AG09319 (cell line): Measurements from ENCODE around the gene MED19.

ENCODE experiments used
- DNase-seq: peaks from one replicate; pipeline ENCODE4 v3.0.0-alpha.2; 2010; ENCODE audit warnings: low read depth; ENCODE audit errors: extremely low read depth
- CTCF ChIP-seq: IDR thresholded peaks from 2 replicates; pipeline ENCODE4 v1.5.1; 2011; ENCODE audit warnings: low read depth, mild to moderate bottlenecking, inconsistent platforms, low read length, moderate library complexity

Gene MED19

GRCh38 chr11:57745206-57745605 is 33.2 kb upstream of the MED19 start:
- no peak for TF ChIP-seq CTCF
- no peak for DNase-seq

- DNase-seq = no peak
- no peak for TF ChIP-seq CTCF
Observed at GRCh38 chr11:57744357-57744756, 32.3 kb upstream of the MED19 start.

- no peak for DNase-seq
- TF ChIP-seq CTCF = no peak
Observed at GRCh38 chr11:57742087-57742452, 30.1 kb upstream of the MED19 start.

GRCh38 chr11:57741132-57742086 is 29.4 kb upstream of the MED19 start, which contains the start of gene SELENOH:
TSS of gene SELENOH (plus strand) at chr11:57741491. CDS start at chr11:57741596, 105 bp downstream.
- TF ChIP-seq CTCF = no peak
- peak; percentile 93 for DNase-seq

GRCh38 chr11:57735619-57736298 is 23.7 kb upstream of the MED19 start:
- no peak for DNase-seq
- TF ChIP-seq CTCF = no peak

GRCh38 chr11:57732661-57733060 is 20.6 kb upstream of the MED19 start:
- no peak for DNase-seq
- TF ChIP-seq CTCF = no peak

- DNase-seq = no peak
- TF ChIP-seq CTCF = no peak
Observed at GRCh38 chr11:57729479-57729878, 17.5 kb upstream of the MED19 start.
